Measurements from ENCODE around the gene FBXW10. TPM values are rescaled to one million over a fixed set of nuclear protein-coding genes. Genes with fewer than 3 reads are reported as not detected.
A peak's percentile ranks its signal among the peaks of the same experiment; 100 is the strongest.
"Not testable (repeated sequence)": the region's sequence is repeated elsewhere in the genome, so short reads cannot be mapped to it uniquely, and the experiment has no call there.

FBXW10 gene
- polyA plus RNA-seq (ENCODE audit: insufficient read length) = 0.13 TPM

- not testable (repeated sequence) for DNase-seq (ENCODE audit: low read depth)
These were observed at the start of gene FBXW10 for GRCh38 chr17:18743699-18744421. TSS of gene FBXW10 (plus strand) at chr17:18744054. CDS start at chr17:18744245, 191 bp downstream.

GRCh38 chr17:18695143-18695542, 48.7 kb upstream of the FBXW10 start:
- DNase-seq (ENCODE audit: low read depth) = not testable (repeated sequence)

GRCh38 chr17:18698473-18699103, 45.3 kb upstream of the FBXW10 start:
- DNase-seq (ENCODE audit: low read depth) = not testable (repeated sequence)

GRCh38 chr17:18705955-18706354, 37.9 kb upstream of the FBXW10 start:
- DNase-seq (ENCODE audit: low read depth) = not testable (repeated sequence)

GRCh38 chr17:18708215-18708614, 35.6 kb upstream of the FBXW10 start:
- not testable (repeated sequence) for DNase-seq (ENCODE audit: low read depth)

- peak; percentile 16 for DNase-seq (ENCODE audit: low read depth)
These were observed 31.4 kb upstream of the FBXW10 start for GRCh38 chr17:18712354-18712999.

- not testable (repeated sequence) for DNase-seq (ENCODE audit: low read depth)
These were observed 25.0 kb upstream of the FBXW10 start for GRCh38 chr17:18718643-18719427.

- DNase-seq (ENCODE audit: low read depth) = not testable (repeated sequence)
These were observed 24.3 kb upstream of the FBXW10 start for GRCh38 chr17:18719428-18720110.

GRCh38 chr17:18721775-18722547, 21.9 kb upstream of the FBXW10 start:
- not testable (repeated sequence) for DNase-seq (ENCODE audit: low read depth)

- DNase-seq (ENCODE audit: low read depth) = not testable (repeated sequence)
These were observed 21.2 kb upstream of the FBXW10 start for GRCh38 chr17:18722612-18723011.

GRCh38 chr17:18723509-18723908, 20.3 kb upstream of the FBXW10 start:
- not testable (repeated sequence) for DNase-seq (ENCODE audit: low read depth)

- DNase-seq (ENCODE audit: low read depth) = not testable (repeated sequence)
These were observed 11.4 kb upstream of the FBXW10 start for GRCh38 chr17:18732438-18732837.

- not testable (repeated sequence) for DNase-seq (ENCODE audit: low read depth)
These were observed 10.5 kb upstream of the FBXW10 start for GRCh38 chr17:18733350-18733749.

- not testable (repeated sequence) for DNase-seq (ENCODE audit: low read depth)
These were observed 4.0 kb upstream of the FBXW10 start for GRCh38 chr17:18739616-18740391.

- not testable (repeated sequence) for DNase-seq (ENCODE audit: low read depth)
These were observed 2.6 kb upstream of the FBXW10 start for GRCh38 chr17:18741228-18741627.

- DNase-seq (ENCODE audit: low read depth) = not testable (repeated sequence)
These were observed 872 bp downstream of the FBXW10 start for GRCh38 chr17:18744726-18745125.

- DNase-seq (ENCODE audit: low read depth) = not testable (repeated sequence)
These were observed 2.7 kb downstream of the FBXW10 start for GRCh38 chr17:18746551-18746950.

GRCh38 chr17:18747501-18747900, 3.6 kb downstream of the FBXW10 start:
- DNase-seq (ENCODE audit: low read depth) = not testable (repeated sequence)

GRCh38 chr17:18750242-18750641, 6.4 kb downstream of the FBXW10 start:
- DNase-seq (ENCODE audit: low read depth) = not testable (repeated sequence)

Measured in forelimb muscle (tissue), 1 donor.